Measurements from ENCODE around the gene LAIR2.

- no peak for TF ChIP-seq EP300 (IDR thresholded peaks at IDR 0.05)
- TF ChIP-seq POLR2AphosphoS5 (IDR thresholded peaks at IDR 0.05) = no peak
- TF ChIP-seq CTCF (IDR thresholded peaks at IDR 0.05) = no peak
Measured at GRCh38 chr19:54454781-54455675, 47.6 kb upstream of the LAIR2 start.

Measured in gastroesophageal sphincter (tissue), 3 donors.